Esophagus squamous epithelium (tissue), 5 donors: ENCODE measurements around the gene ZNF385B. TPM values are rescaled to one million over a fixed set of nuclear protein-coding genes. Genes with fewer than 3 reads are reported as not detected.

Experiments
- DNase-seq: peaks from one replicate; lab custom pipeline; 2025; lab: John Stamatoyannopoulos, UW
- H3K27ac ChIP-seq, 4 donors: fragments of 200-600 bp; sonication (generic); one replicate each; pipeline ENCODE4 v1.5.1; 2016 to 2019; ENCODE audit warnings: mild to moderate bottlenecking in 1 of 4
- H3K27me3 ChIP-seq, 4 donors: fragments of 200-600 bp; sonication (generic); 1 replicate in 3 of 4; 2 replicates in 1 of 4; pipeline versions ENCODE4 v1.5.1 to v1.6.0; 2017 to 2021; ENCODE audit warnings: antibody characterized with exemption in 1 of 4
- H3K36me3 ChIP-seq, 3 donors: fragments of 200-600 bp; sonication (generic); one replicate each; pipeline ENCODE4 v1.5.1; 2016 to 2019
- H3K4me1 ChIP-seq, 3 donors: fragments of 200-600 bp; sonication (generic); one replicate each; pipeline ENCODE4 v1.5.1; 2017 to 2019
- H3K4me3 ChIP-seq, 4 donors: fragments of 200-600 bp; sonication (generic); 1 replicate in 3 of 4; 2 replicates in 1 of 4; pipeline ENCODE4 v1.5.1; 2016 to 2019; ENCODE audit warnings: mild to moderate bottlenecking in 2 of 4, moderate library complexity in 1 of 4
- H3K9me3 ChIP-seq, 3 donors: fragments of 200-600 bp; sonication (generic); one replicate each; pipeline ENCODE4 v1.5.1; 2016 to 2019
- POLR2A ChIP-seq, 4 donors: fragments of 450-650 bp; IDR thresholded peaks; one replicate each; pipeline ENCODE4 v1.6.1; 2017; ENCODE audit warnings: antibody characterized with exemption in 4 of 4, mild to moderate bottlenecking in 4 of 4, moderate library complexity in 3 of 4
- WGBS, 2 donors: methylation state at CpG; one replicate each; pipeline ENCODE4 v1.1.5; 2018; 5-methylcytosine and 5-hydroxymethylcytosine counted together
- intact Hi-C: fragments of 100-400 bp; cut with DNase I; formaldehyde crosslinking; loops from one replicate; pipeline ENCODE4 v1.15.0; 2022
- total RNA-seq, 4 donors: library from RNA; depleted of rRNA; stranded (reverse); fragments of >200 nt; gene quantifications; one replicate each; pipeline ENCODE4 v1.1.0, GENCODE V29; 2016
- TF ChIP-seq, protein P1 (sequence below), 6 experiments: fragments of 450-650 bp in 4 of 6; fragments of 200-600 bp in 2 of 6; sonication (generic) in 2 of 6; IDR thresholded peaks; one replicate each; pipeline ENCODE4 v1.5.1; 2016 to 2019; ENCODE audit warnings: antibody characterized with exemption in 6 of 6, mild to moderate bottlenecking in 4 of 6, moderate library complexity in 4 of 6
- donor health status: DM: yes; HTN: yes; CAD: no.

ZNF385B gene
- total RNA-seq, 4 donors from 2014 or later, result 0.44 to 3.1 (median 0.44) TPM; not detected in 1

DNA sequence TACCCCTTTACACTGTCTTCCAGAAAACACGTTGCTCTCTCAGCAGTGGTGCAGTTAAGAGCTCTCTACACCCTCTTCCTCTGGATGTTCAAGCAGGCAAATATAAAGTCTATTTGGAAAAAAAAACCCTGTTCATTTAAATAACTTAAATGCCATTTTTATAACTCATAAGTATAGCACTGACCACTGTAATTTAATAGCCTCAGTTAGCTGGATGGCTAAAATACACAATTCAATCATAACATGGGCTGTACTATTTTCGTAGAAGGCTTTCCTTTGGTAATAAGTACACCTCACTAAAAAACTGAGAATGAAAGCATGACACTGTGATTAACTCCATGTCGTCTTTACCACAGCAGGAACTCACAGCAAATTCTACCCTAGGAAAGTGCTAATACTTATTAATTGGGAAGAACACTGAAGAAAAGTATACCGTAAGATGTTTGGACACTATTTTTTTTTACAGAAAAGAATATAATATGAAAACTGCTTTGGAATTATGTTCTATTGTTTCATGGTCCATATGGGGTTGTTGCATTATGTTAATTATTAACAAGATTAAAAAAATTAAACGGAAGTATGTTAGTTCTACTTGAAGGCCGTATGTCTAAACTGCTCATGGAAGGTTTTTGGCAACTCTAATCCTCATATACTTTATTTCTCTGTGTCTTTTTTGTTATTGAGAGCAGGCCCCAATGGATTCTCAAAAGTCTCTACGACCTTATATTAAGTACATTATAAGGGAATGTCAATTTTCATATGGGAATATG, 269.1 kb downstream of the ZNF385B start:
- intact Hi-C loops, result no loop called here

DNA sequence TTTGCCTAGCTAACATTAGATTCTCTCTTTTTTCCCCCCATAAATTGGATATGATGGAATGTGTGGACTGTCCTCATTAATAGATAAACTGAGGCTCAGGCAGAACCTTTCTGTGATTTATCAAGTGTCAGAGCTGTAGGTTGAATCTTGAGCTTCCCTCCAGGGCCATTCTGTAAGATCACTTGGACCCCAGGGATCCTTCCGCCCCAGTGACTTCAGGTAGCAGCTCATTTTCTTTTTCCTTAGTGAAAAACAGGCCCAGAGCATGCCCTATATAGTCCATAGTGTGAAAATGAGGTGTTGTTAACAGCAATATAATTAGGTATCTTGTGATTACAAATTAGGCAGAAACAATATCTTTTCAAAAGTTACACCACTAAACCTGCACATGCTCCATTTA, 269.7 kb downstream of the ZNF385B start:
- WGBS, 2 donors, result 79 to 90% methylated on average over 1 of the region's 1 CpG
- DNase-seq, result no peak
- Histone ChIP-seq H3K27ac (no peak overlapping the region), H3K4me3 (no peak overlapping the region), H3K4me1 (no peaks in the 10 kb centered on the region), H3K36me3 (no peaks in the 10 kb centered on the region), H3K9me3 (no peaks in the 10 kb centered on the region), H3K27me3 (no peaks in the 10 kb centered on the region)
- no peak for TF ChIP-seq POLR2A (IDR thresholded peaks at IDR 0.05)
- TF ChIP-seq, protein P1, sequence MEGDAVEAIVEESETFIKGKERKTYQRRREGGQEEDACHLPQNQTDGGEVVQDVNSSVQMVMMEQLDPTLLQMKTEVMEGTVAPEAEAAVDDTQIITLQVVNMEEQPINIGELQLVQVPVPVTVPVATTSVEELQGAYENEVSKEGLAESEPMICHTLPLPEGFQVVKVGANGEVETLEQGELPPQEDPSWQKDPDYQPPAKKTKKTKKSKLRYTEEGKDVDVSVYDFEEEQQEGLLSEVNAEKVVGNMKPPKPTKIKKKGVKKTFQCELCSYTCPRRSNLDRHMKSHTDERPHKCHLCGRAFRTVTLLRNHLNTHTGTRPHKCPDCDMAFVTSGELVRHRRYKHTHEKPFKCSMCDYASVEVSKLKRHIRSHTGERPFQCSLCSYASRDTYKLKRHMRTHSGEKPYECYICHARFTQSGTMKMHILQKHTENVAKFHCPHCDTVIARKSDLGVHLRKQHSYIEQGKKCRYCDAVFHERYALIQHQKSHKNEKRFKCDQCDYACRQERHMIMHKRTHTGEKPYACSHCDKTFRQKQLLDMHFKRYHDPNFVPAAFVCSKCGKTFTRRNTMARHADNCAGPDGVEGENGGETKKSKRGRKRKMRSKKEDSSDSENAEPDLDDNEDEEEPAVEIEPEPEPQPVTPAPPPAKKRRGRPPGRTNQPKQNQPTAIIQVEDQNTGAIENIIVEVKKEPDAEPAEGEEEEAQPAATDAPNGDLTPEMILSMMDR (IDR thresholded peaks at IDR 0.05), result no peak
- intact Hi-C loops, result no loop called here

More for the DNA sequence above, 269.1 kb downstream of the ZNF385B start:
- H3K27ac ChIP-seq, result no peak overlapping the region
- no peak for DNase-seq
- no peak overlapping the region for H3K4me3 ChIP-seq
- no peaks in the 10 kb centered on the region for H3K36me3 ChIP-seq
- no peak for TF ChIP-seq POLR2A (IDR thresholded peaks at IDR 0.05)
- TF ChIP-seq, protein P1 (IDR thresholded peaks at IDR 0.05), result no peak
- no peaks in the 10 kb centered on the region for H3K27me3 ChIP-seq
- WGBS, 2 donors, result 67 to 69% methylated on average over 7 of the region's 7 CpGs
- H3K4me1 ChIP-seq, result no peaks in the 10 kb centered on the region
- no peaks in the 10 kb centered on the region for H3K9me3 ChIP-seq

DNA sequence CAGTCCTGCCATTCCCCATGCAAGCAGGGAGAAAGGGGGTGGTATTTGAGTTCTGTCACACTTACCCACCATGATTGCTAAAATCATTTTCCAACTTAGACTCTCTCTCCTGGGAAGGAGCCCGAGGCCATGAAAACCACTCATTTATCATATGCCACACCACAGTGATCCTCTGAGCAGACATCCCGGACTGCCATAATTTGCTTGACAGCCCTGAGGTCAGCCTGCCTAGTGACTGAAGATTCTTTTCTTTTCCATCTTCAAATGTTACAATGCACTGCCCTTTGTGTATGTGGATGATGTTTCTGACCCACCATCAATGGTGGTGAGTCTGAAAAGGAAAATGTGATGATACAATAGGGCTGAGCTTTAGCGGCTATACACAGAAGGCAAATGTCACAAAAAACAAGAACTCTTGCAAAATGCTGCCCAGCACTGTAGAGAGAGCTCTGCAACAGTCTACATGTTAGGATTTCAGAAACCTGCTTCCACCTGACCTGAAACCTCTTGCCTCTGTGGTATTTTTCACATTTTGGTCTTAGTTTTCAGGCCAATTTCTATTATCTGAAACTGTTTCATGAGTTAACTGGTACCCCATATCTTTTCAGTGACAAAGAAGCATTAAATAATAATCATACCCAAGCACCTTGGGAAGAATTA, 272.8 kb downstream of the ZNF385B start:
- no peak for DNase-seq
- Histone ChIP-seq H3K9me3 (no peaks in the 10 kb centered on the region), H3K36me3 (no peaks in the 10 kb centered on the region), H3K4me1 (no peaks in the 10 kb centered on the region), H3K4me3 (no peak overlapping the region), H3K27ac (no peak overlapping the region), H3K27me3 (no peaks in the 10 kb centered on the region)
- intact Hi-C loops, result no loop called here
- 34 to 44% methylated on average over 3 of the region's 3 CpGs for WGBS, 2 donors
- TF ChIP-seq, protein P1 (IDR thresholded peaks at IDR 0.05), result no peak
- no peak for TF ChIP-seq POLR2A (IDR thresholded peaks at IDR 0.05)

DNA sequence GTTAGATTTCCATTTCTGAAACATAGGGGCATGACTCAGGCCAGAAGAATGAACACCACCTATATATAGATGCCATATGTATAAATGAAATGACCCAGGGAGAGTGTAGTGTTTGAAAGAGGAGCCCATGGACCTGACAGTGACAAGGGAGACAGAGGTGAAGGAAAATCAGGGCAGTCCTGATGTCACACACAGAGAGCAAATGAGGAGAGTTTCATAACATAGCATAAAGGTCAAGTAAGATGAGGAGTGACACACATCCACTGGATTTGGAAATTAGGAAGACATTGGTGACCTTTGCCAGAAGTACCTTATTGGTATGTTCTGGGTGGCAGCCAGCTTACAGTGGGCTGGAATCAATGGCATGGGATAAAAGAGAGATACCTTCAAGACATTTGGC, 276.7 kb downstream of the ZNF385B start:
- Histone ChIP-seq H3K27me3 (no peaks in the 10 kb centered on the region), H3K27ac (no peak overlapping the region), H3K36me3 (no peaks in the 10 kb centered on the region), H3K4me1 (no peaks in the 10 kb centered on the region), H3K9me3 (no peaks in the 10 kb centered on the region), H3K4me3 (no peak overlapping the region)
- TF ChIP-seq, protein P1 (IDR thresholded peaks at IDR 0.05), result no peak
- no peak for TF ChIP-seq POLR2A (IDR thresholded peaks at IDR 0.05)
- no peak for DNase-seq
- intact Hi-C loops, result no loop called here

DNA sequence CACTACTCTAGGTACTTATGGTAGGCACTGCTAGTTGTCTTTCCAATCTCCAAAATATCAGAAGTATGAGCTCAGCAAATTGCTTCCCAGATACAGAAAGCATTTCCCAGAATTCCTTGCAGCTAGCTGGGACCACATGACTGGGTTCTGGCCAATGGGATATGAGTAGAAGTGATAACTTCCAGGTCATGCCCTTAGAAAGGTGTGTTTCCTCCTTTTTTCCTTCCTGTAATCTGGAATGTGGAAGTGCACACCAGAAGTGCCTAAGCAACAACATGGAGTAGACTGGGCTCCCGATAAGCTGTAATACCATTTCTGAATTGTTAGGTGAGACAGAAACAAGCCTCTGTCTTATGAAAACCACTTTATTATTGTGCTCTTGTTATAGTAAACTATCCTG, 279.8 kb downstream of the ZNF385B start:
- Histone ChIP-seq H3K36me3 (no peaks in the 10 kb centered on the region), H3K4me1 (no peaks in the 10 kb centered on the region), H3K27me3 (no peaks in the 10 kb centered on the region), H3K27ac (no peak overlapping the region), H3K4me3 (no peak overlapping the region), H3K9me3 (no peaks in the 10 kb centered on the region)
- WGBS, 2 donors, result 100% methylated on average over 1 of the region's 1 CpG
- intact Hi-C loops, result no loop called here
- TF ChIP-seq, protein P1 (IDR thresholded peaks at IDR 0.05), result no peak
- no peak for TF ChIP-seq POLR2A (IDR thresholded peaks at IDR 0.05)
- no peak for DNase-seq
